Measurements from ENCODE around the gene CDC42EP4.
"Not testable (repeated sequence)": the region's sequence is repeated elsewhere in the genome, so short reads cannot be mapped to it uniquely, and the experiment has no call there.

CDC42EP4 gene

DNA sequence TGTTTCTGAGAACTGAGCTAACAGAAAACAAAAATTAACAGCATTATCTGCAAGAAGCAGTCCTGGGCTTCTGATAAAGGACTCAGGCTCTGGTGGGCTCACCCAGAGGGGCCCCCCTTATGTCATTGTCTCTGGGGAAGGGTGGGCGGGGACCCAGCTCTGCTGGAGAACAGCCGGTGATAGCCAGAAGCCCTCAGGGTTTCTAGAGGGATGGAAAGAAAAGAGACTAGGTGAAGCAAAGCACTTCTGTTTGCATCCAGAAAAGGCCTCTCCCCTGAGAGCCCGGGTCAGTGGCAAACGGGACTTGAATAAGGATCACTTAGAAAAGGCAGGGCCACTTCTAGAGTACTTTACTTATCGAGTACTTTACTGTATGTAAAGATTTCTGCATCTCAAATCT, 7.0 kb upstream of the CDC42EP4 start:
- Mint-ChIP-seq H3K27ac (no peak overlapping the region), H3K9me3 (no peaks in the 10 kb centered on the region), H3K36me3 (ENCODE audit: low read depth) (no peaks in the 10 kb centered on the region), H3K4me3 (no peak overlapping the region), H3K4me1 (no peaks in the 10 kb centered on the region), H3K27me3 (no peaks in the 10 kb centered on the region)
- ATAC-seq, result no peak
- no peak for DNase-seq

DNA sequence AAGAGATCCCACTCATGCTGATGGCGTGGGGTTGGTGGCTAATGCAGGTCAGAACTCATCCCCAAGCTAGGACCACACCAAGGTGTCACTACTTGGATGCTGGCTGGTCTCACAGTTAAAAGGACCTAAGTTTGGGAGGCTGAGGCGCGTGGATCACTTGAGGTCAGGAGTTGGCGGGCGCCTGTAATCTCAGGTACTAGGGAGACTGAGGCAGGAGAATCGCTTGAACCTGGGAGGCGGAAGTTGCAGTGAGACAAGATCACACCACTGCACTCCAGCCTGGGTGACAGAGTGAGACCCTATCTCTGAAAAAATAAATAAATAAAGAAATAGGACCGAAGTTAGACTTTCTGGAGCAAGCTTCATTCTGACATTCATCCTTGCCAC, 6.6 kb upstream of the CDC42EP4 start:
- no peaks in the 10 kb centered on the region for H3K9me3 Mint-ChIP-seq
- no peaks in the 10 kb centered on the region for H3K36me3 Mint-ChIP-seq (ENCODE audit: low read depth)
- no peak for ATAC-seq
- no peak for DNase-seq
- H3K4me1 Mint-ChIP-seq, result no peaks in the 10 kb centered on the region
- H3K4me3 Mint-ChIP-seq, result no peak overlapping the region
- peaks cover 1% of the 10 kb centered on the region for H3K27me3 Mint-ChIP-seq
- no peak overlapping the region for H3K27ac Mint-ChIP-seq

DNA sequence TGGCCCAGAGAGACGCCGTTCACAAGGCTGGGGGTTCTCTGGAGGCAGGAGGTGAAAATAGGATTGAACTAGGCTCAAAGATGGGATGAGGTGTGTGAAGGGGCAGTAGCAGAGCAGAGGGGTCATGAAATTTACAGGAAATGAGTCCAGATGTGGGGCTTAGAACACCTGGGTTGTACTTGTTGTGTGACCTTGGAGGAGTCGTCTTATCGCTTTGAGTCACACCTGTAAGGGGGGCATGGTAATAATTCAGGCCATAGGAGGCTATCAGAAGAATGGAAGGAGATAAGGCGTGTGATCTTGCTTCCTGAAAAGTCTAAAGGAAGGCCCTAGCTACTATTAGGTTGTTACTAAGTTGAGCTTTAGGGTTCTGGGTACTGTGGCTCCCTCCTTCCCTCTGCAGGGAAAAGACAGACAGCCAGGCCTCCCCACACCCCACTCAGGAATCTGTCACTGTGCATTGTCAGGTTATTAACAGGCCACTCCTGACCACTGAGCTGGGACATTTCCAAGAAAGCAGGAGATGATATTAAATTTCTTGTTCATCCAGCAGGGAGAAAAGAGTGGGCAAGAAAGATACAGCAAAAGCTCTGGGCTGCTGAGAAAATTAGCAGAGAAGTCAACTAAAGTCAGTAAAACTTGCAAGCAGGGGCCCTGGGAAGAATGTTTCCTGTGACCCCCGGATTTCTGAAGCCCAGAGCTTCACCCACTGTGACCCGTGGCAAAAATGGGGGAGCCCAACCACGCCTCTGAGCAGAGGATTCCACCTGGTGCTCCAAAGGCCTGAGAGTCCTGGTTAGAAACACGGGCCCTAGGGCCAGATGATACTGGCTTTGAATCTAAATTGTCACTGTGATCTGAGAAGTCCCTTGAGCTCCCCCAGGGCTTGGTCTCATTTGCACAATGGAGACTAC, 6.0 kb upstream of the CDC42EP4 start:
- no peaks in the 10 kb centered on the region for H3K4me1 Mint-ChIP-seq
- no peaks in the 10 kb centered on the region for H3K36me3 Mint-ChIP-seq (ENCODE audit: low read depth)
- ATAC-seq (no peak), DNase-seq (no peak)
- no peak overlapping the region for H3K4me3 Mint-ChIP-seq
- no peak overlapping the region for H3K27ac Mint-ChIP-seq
- no peaks in the 10 kb centered on the region for H3K9me3 Mint-ChIP-seq
- H3K27me3 Mint-ChIP-seq, result peaks cover 2% of the 10 kb centered on the region

DNA sequence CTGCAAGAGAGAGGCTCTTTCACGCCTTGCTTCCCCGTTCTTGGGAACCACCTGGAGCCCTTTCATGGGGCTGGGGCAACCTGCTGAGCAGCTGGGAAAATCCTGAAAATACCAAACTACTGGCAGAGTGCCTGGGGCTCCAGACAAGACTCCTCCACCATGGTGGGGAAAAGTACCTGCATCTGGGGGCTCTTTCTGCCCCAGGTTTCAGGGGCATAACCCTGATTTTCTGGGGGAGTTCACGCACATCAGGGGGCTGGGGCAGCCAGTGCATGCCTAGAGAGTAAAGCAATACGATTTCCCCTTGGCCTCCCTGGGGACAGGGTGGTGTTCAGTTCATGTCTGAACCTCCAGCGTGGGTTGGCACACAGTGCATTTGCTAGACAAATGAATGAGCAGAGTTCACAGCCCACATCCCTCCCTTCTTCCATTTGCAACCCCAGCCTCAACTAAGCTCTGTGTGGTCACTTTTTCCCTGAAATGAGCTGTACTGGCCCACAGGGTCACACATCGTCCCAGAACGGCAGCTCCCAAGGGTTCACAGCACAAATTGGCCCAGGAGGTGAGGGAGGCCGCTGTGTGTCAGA, 5.2 kb upstream of the CDC42EP4 start:
- H3K27me3 Mint-ChIP-seq, result peaks cover 2% of the 10 kb centered on the region
- H3K27ac Mint-ChIP-seq, result no peak overlapping the region
- no peaks in the 10 kb centered on the region for H3K9me3 Mint-ChIP-seq
- ATAC-seq (peak; percentile 4), DNase-seq (no peak)
- H3K36me3 Mint-ChIP-seq (ENCODE audit: low read depth), result no peaks in the 10 kb centered on the region
- H3K4me1 Mint-ChIP-seq, result no peaks in the 10 kb centered on the region
- H3K4me3 Mint-ChIP-seq, result no peak overlapping the region

DNA sequence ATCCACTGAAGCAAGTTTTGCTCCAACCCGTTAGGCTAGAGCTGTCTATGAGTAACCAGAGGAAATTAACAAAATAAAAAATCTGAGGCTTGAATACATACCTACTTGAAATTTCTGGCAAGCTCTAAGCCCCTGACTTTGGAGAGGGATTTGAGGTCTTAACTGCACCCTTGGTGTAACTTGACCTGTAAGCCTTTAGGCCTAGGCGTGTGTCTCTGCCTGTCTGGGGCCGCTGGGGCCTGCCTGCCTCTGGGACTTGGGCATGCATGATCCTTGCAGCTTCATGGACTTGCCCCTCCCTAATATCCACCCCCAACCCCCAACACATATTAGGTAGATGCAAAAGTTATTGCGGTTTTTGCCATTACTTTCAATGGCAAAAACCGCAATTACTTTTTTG, 3.7 kb upstream of the CDC42EP4 start:
- Mint-ChIP-seq H3K27ac (no peak overlapping the region), H3K36me3 (ENCODE audit: low read depth) (no peaks in the 10 kb centered on the region), H3K4me3 (no peak overlapping the region), H3K4me1 (peaks cover 2% of the 10 kb centered on the region), H3K27me3 (peaks cover 2% of the 10 kb centered on the region), H3K9me3 (no peaks in the 10 kb centered on the region)
- ATAC-seq (no peak), DNase-seq (no peak)

DNA sequence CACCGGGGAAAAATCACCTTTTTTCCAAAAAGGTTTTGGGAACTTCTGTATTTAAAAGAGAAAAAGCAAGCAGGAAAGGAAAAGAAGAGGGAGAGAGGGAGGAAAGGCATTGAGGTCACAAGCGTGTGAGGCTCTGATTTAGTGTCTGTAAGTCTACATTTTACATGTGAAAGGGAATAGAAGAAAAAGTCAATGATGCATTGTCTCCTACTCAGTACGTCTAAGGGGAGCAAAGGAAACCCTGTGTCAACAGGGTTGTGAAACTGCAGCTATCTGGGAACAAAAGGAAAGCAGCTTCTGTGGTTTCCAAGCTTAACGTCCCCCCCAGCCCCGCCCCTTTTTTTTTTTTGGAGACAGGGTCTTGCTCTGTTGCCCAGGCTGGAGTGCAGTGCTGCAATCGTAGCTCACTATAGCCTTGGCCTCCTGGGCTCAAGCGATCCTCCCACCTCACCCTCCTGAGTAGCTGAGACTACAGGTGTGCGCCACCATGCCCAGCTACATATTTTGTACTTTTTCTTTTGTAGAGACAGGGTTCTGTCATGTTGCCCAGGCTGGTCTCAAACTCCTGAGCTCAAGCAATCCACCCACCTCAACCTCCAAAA, 1.8 kb upstream of the CDC42EP4 start:
- ATAC-seq (no peak), DNase-seq (no peak)
- H3K36me3 Mint-ChIP-seq (ENCODE audit: low read depth), result no peaks in the 10 kb centered on the region
- H3K4me1 Mint-ChIP-seq, result peaks cover 12% of the 10 kb centered on the region
- peaks cover 4% of the 10 kb centered on the region for H3K27me3 Mint-ChIP-seq
- H3K9me3 Mint-ChIP-seq, result no peaks in the 10 kb centered on the region
- no peak overlapping the region for H3K27ac Mint-ChIP-seq
- H3K4me3 Mint-ChIP-seq, result no peak overlapping the region

DNA sequence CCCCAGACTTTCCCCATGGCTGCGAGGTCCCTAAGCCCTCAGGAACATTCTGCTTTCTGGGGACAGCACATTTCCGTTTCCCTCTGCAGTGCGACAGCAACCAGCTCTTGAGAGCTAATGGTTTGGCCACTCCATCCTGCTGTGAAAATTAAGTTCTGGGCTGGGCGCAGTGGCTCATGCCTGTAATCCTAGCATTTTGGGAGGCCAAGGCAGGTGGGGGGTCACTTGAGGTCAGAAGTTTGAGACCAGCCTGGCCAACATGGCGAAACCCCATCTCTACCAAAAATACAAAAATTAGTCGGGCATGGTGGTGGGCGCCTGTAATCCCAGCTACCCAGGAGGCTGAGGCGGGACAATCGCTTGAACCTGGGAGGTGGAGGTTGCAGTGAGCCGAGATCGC, 1.1 kb upstream of the CDC42EP4 start:
- ATAC-seq; H3K36me3 Mint-ChIP-seq (ENCODE audit: low read depth); H3K27me3 Mint-ChIP-seq; H3K9me3 Mint-ChIP-seq; DNase-seq; H3K27ac Mint-ChIP-seq: not testable (repeated sequence)
- H3K4me1 Mint-ChIP-seq, result peaks cover 12% of the 10 kb centered on the region
- H3K4me3 Mint-ChIP-seq, result peak overlapping the region; percentile 40

DNA sequence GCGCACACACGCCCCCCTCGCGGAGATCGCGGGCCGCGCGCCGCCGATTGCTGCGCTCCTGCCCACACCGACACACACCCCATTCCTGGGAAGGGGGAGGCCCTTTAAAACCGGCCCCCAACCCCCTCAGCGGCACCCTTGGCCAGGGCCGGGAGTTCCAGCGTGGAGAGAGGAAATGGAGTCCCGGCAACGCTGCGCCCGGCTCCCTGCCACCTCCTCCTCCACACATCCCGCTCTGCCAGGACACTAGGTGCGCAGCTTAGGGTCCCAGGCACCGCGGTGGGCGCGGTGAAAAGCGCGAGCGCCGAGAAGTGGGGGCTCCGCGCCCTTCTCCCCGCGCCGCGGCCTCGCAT, 397 bp downstream of the CDC42EP4 start:
- DNase-seq, result no peak
- H3K4me3 Mint-ChIP-seq, result peak overlapping the region; percentile 80
- peak; percentile 11 for ATAC-seq
- no peaks in the 10 kb centered on the region for H3K9me3 Mint-ChIP-seq
- no peak overlapping the region for H3K27ac Mint-ChIP-seq
- no peaks in the 10 kb centered on the region for H3K36me3 Mint-ChIP-seq (ENCODE audit: low read depth)
- H3K4me1 Mint-ChIP-seq, result peaks cover 12% of the 10 kb centered on the region
- H3K27me3 Mint-ChIP-seq, result peaks cover 4% of the 10 kb centered on the region

DNA sequence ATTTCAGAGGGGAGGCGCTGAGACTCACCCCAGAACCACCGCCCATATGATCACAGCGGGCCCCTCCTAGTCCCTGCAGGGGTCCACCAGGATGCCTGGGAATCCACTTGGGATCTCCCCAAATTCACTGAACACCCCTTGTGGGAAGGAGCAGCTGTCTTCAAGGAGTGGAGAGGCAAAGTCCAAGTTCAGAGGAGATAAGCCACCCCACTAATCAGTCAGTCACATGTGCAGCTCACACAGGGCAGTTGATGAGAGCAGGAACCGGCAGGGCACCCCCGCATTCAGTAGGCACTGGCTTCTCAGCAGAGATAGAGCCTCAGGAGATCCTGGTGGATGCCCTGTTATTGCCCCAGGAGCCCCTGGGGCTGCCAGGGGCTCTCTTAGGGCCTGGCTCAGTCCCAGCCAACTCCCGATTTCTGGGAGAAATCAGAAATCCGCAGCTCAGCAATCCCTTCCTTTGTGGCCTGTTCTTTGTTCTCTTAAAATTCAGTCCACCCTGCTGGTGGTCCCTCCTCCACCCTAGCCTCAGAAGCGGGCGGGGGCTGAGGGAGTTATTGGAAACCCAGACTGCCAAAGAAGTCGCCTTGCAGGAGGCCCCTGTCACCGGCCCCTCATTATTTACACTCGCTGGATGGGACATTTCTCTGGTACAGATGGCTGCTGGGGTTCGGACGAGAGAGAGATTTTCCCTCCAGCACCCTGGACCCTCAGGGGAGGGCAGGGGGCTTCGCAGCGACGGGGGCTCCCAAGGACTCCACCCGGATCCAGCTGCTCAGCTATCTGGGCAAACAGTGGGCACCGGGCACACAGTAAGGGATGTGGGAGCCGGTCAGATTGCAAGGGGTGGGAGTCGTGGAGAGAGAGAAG, 1.8 kb downstream of the CDC42EP4 start:
- no peaks in the 10 kb centered on the region for H3K9me3 Mint-ChIP-seq
- DNase-seq, result no peak
- no peak overlapping the region for H3K27ac Mint-ChIP-seq
- H3K4me1 Mint-ChIP-seq, result peaks cover 12% of the 10 kb centered on the region
- no peak for ATAC-seq
- no peaks in the 10 kb centered on the region for H3K36me3 Mint-ChIP-seq (ENCODE audit: low read depth)
- H3K27me3 Mint-ChIP-seq, result peaks cover 8% of the 10 kb centered on the region
- peak overlapping the region; percentile 80 for H3K4me3 Mint-ChIP-seq

DNA sequence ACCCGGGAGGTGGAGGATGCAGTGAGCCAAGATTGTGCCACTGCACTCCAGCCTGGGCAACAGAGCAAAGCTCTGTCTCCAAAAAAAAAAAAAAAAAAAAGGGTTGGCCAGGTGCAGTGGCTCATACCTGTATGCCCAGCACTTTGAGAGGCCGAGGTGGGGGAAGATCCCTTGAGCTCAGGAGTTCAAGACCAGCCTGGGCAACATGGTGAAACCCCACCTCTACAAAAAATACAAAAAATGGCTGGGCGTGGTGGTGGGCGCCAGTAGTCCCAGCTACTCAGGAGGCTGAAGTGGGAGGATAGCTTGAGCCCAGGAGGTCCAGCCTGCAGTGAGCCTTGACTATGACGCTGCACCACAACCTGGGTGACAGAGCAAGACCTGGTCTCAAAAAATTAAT, 2.8 kb downstream of the CDC42EP4 start:
- not testable (repeated sequence) for H3K27ac Mint-ChIP-seq; H3K9me3 Mint-ChIP-seq; DNase-seq; H3K36me3 Mint-ChIP-seq (ENCODE audit: low read depth); ATAC-seq; H3K4me3 Mint-ChIP-seq
- H3K27me3 Mint-ChIP-seq, result peaks cover 11% of the 10 kb centered on the region
- peaks cover 12% of the 10 kb centered on the region for H3K4me1 Mint-ChIP-seq

DNA sequence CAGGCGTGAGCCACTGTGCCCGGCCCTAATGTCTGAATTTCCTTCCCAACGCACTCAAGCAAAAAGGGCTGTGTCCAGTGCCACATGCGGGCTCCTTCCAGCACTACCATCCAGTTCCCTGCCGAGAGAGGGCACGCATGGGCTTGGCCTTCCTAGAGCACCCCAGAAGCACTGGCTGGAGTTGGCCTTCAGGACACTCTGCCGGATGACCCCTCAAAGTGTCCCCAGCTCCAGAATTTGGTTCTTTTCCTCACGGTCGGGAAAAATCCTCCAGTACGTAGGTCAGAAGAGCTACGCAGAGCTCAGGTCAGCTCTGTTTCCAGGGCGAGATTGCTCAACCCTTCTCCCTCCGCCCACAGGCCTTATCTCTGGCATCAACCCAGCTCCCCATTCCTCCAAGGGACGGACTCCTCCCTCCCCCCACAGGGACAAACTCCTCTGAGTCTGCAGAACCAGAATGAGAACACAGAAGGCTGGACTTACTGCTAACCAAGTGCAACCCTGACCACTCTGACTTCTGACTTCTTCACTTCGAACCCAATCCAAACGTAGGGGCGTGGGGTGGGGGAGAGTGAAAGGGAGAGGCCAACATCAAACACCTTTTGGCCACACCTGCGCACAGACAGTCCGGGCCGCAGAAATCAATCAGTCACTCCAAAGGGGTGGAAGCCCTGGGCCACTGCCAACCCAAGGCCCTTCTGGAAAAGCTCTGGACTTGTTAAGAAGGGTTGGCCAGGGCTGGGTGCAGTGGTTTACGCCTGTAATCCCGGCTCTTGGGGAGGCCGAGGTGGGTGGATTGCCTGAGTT, 3.6 kb downstream of the CDC42EP4 start:
- Mint-ChIP-seq H3K4me1 (peaks cover 12% of the 10 kb centered on the region), H3K4me3 (no peak overlapping the region), H3K36me3 (ENCODE audit: low read depth) (no peaks in the 10 kb centered on the region), H3K27ac (no peak overlapping the region), H3K9me3 (no peaks in the 10 kb centered on the region), H3K27me3 (peaks cover 9% of the 10 kb centered on the region)
- ATAC-seq (no peak), DNase-seq (no peak)

DNA sequence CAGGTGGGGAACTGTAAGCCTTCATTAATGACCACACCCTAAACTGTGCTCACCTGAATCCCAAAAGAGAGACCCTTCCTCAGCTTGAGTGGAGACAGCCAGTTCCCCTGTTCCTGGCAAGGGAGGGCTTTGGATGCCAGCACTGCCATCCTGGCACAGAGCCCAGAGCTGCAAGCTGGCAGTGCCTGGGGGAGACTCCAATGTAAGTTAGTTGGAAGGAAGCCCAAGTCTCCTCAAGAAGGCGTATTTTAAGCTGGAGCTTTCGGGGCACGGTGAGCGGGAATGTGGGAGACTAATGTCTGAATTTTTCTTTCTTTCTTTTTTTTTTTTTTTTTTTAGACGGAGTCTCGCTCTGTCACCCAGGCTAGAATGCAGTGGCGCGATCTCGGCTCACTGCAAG, 4.7 kb downstream of the CDC42EP4 start:
- Mint-ChIP-seq H3K4me1 (peaks cover 12% of the 10 kb centered on the region), H3K36me3 (ENCODE audit: low read depth) (no peaks in the 10 kb centered on the region), H3K27me3 (peaks cover 9% of the 10 kb centered on the region), H3K27ac (no peak overlapping the region), H3K9me3 (no peaks in the 10 kb centered on the region), H3K4me3 (no peak overlapping the region)
- DNase-seq (no peak), ATAC-seq (no peak)

DNA sequence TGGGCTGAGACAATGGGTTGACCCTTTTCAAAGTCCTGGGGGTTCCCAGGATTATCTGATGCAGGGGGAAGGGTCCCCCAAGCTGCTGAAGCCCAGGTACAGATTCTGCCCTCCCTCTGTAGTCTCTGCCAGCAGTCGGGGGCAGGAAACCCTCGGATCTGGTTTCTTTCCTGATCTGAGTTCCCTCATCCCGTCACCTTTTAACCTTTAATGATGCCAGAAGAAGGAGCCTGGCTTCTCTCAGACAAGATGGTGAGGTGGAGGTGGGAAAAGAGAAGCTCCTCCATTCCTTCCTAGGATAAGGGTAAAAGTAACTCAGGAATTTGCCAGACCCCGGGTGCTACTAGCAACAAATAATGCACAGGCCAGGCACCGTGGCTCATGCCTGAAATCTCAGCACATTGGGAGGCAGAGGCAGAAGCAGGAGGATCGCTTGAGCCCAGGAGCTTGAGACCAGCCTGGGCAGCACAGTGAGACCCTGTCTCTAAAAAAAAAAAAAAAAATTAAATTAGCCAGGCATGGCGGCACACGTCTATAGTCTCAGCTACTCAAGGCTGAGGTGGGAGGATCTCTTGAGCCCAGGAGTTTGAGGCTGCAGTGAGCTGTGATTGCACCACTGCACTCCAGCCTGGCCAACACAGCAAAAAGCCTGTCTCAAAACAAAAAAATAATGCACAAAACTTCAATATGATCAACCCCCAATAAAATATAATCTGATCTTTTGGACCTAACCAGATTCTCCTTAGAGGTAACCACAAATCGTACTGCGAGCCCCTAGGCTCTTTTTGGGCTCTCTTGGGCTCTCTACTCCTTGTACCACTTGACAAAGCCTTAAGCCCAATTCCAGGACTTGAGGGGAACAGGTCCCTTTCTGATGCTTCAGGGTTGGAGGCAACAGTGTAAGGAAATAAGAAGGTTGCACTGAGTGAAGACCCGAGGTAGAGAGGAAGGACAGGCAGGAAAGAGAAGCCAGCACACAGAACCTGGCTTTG, 5.7 kb downstream of the CDC42EP4 start:
- DNase-seq (no peak), ATAC-seq (no peak)
- Mint-ChIP-seq H3K27me3 (peaks cover 9% of the 10 kb centered on the region), H3K27ac (no peak overlapping the region), H3K4me1 (peaks cover 12% of the 10 kb centered on the region), H3K9me3 (no peaks in the 10 kb centered on the region), H3K4me3 (no peak overlapping the region), H3K36me3 (ENCODE audit: low read depth) (no peaks in the 10 kb centered on the region)
